UCSD-AML1 (cell line): Measurements from ENCODE around the gene PNPLA8.
A peak's percentile ranks its signal among the peaks of the same experiment; 100 is the strongest.
"Not testable (repeated sequence)": the region's sequence is repeated elsewhere in the genome, so short reads cannot be mapped to it uniquely, and the experiment has no call there.

Source experiments
- DNase-seq: peaks from one replicate; lab custom pipeline; 2025; ENCODE audit not compliant: unreplicated experiment; lab: John Stamatoyannopoulos, UW

PNPLA8 gene, protein sequence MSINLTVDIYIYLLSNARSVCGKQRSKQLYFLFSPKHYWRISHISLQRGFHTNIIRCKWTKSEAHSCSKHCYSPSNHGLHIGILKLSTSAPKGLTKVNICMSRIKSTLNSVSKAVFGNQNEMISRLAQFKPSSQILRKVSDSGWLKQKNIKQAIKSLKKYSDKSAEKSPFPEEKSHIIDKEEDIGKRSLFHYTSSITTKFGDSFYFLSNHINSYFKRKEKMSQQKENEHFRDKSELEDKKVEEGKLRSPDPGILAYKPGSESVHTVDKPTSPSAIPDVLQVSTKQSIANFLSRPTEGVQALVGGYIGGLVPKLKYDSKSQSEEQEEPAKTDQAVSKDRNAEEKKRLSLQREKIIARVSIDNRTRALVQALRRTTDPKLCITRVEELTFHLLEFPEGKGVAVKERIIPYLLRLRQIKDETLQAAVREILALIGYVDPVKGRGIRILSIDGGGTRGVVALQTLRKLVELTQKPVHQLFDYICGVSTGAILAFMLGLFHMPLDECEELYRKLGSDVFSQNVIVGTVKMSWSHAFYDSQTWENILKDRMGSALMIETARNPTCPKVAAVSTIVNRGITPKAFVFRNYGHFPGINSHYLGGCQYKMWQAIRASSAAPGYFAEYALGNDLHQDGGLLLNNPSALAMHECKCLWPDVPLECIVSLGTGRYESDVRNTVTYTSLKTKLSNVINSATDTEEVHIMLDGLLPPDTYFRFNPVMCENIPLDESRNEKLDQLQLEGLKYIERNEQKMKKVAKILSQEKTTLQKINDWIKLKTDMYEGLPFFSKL

DNA sequence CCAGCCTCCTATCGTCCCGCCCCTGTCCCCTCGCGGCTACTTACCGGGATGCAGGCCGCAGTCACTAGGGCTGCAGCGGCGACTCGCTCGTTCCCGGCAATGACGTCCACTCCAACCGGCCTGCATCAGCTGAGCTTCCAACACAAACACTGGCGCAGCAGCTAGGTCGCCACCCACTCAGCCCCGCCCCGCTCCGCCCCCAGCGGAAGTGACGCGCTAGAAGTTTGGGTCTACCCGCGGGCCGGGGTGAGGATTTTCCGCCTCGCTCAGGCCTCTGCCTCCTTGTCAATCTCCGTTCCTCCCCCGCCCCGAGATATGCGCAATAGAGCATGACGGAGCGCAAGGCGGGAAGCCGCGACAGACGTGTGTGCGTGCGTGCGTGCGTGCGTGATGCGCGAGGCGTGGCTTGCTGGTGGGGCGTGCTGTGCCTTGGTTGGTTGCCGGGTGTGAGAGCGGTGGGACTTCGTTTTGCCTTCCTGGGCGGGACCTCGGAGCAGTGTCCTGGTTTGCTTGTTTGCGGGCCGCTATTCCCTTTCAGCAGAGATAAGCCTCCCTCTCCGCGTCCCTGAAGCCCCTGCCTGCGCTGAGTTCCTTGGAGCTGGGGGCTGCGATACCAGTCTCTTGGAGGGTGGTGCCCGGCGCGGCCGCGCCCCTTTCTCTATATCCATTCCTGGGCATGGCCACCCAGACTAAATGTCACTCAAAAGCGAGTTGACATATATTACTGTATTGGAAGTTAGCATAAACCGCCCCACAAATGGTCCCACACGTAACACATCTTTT is at the start of gene PNPLA8:
PNPLA8 (minus strand) TSS at position 151 of the 783 bp plus-strand sequence. CDS start 10,644 bp downstream, outside the sequence.
- DNase-seq = peak; percentile 96

DNA sequence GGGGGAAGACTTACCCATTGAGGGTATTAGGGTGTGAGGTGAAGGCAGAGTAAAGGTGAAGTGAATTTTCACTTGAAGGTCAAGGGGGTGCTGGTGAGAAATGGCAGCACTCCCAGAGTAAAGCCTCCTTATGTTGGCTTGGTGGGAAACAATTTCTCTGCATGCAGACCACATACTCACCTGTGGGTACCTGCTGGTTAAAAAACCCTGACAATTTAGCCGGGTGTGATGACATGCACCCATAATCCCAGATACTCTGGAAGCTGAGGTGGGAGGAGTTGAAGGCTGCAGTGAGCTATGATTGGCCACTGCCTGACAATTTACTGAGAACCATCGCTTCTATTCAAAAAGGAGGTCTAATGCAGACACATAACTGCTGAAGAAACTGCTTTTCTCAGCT is 49.2 kb upstream of the PNPLA8 start:
- DNase-seq = no peak

DNA sequence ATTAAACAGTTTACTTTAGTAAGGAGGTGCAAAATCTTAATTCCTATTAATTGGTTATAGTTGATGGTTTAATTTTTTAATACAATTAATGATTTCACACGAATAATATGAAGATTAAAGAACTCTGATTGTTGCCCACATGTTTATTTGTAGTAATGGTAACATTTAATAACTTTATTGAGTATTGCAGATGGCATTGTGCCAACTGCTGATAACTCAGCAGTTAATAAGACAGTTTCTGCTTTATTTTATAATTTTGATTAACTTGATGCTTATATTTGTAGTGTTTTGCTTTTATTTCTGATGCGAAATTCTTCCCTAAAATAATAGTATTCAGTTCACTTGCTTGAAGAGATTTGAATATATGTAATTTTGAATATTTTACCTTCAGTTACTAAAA is 46.5 kb upstream of the PNPLA8 start:
- DNase-seq = no peak

DNA sequence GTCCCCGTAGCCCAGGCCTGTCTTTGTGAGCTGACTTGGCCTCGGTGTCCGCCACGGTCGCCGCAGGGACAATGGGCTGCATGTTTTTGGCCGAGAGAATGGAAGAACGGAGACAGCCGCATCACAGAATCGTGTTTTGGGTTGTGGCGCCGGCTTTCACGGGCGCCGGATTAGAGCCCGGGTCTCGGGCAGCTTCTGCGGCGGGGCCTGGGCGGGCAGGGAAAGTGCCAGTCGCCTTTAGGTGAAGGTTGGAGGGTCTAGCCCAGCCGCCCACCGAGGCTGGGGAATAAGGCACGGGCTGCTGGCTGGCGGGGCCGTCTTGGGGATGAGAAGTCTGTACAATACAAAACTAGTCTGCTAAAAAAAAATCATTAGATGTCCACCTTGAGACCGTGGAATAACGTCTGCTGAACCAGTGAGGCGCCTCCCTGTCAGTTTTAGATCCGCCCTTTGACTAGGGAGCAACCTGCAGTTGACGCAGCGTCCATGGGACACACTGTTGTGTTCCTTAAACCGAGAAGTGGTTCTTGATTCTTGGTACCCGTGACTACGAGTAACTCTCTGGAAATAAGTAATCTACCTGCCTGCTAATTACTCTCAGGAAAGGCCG is 44.3 kb upstream of the PNPLA8 start:
- peak; percentile 17 for DNase-seq

DNA sequence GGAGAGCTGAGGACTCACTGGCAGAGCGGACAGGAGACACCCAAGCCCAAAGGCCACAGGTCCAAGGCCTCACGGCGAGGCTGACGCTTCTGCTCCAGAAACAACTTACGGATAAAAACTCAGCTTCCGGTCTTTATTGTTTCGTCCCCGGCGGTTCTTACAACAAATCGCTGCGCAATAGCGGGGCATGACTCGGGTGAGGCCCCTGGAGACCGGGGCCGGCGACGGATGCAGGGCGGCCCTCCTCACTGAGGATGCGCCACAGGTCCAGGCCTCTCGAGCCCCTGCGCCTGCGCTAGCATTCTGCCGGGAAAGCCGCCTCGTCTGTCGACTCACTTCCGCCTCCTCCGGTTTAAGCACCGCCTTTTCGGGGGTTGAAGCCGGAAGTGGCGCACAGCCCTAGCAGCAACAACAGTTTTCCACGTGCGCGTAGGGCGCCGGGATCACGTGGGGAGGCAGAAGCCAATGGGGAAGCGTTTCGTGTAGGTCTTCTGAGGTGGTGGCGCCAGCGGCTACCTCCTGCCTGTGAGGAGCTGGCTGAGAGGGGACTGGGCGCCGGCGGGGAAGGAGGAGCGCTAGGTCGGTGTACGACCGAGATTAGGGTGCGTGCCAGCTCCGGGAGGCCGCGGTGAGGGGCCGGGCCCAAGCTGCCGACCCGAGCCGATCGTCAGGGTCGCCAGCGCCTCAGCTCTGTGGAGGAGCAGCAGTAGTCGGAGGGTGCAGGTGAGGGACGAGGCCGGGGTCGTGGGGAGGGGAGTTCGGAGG is 43.6 kb upstream of the PNPLA8 start, which contains the start of the genes DNAJB9 and THAP5:
DNAJB9 (plus strand) TSS at position 494 of the 765 bp plus-strand sequence. CDS start 1,853 bp downstream, outside the sequence.
THAP5 (minus strand) TSS at position 326 of the 765 bp plus-strand sequence; CDS start at position 189, 137 bp downstream.
- DNase-seq = peak; percentile 93

DNA sequence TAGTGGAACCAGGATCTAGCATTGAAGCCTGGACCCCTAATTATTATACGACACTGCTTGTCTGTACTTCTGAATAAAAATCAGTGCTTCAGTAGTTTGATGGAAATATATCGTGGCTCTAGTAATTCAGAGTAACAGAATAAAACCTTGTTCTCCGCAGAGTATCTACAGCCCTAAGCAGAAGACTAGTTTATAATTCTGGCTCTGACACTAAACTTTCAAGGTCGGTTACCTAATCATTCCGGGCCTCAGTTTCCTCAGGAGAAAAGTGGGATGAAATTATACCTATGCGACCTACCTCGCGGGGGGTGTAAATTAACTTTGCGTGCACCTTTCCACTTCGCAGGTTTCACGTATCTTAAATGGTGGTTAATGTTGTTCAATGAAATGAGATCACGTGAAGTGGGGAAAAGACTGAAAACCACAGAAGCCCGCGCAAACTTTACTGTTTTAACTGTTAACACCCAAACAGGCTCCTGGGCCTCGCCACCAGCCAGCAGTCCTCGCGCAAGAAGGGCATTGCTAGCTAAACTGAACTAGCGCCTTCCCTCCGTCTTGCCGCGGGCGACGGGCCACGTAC is 43.0 kb upstream of the PNPLA8 start:
- no peak for DNase-seq

DNA sequence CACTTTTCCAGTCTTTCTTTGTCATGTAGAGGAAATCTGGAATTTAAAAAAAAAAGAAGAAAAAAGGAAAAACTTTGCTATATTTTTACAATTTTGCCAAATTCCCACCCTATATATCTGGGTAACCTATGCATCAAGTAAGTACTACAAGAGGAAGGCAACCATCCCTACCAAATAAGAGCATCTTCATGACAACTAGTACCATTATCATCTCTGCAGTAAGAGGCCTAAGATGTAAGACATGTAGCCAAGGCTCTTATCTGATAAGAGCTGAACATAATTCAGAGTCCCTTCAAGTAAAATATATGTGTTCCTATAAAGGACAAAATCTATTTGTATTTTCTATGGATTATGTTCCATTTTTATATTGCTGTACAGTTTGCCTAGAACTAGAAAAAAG is 40.1 kb upstream of the PNPLA8 start:
- DNase-seq = no peak

DNA sequence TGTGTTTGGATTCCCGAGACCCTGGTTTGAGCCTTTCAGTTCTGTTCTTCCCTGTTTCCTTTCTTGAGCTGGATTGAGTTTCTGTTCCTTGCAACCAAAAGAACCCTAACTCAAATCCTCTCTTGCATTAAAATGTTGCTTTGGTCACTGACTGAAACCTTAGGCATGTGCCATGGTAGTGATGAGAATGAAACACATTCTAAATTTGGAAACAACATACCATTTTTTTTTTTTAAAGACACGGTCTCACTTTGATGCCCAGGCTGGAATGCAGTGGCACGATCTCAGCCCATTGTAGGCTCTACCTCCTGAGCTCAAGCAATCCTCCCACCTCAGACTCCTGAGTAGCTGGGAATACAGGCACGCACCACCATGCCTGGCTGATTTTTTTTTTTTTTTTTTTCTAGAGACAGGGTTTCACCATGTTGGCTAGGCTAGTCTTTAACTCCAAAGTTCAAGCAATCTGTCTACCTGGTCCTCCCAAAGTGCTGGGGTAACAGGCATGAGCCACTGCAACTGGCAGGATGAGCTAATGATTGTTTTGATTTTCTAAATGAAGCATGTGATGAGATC is 35.2 kb upstream of the PNPLA8 start:
- no peak for DNase-seq

DNA sequence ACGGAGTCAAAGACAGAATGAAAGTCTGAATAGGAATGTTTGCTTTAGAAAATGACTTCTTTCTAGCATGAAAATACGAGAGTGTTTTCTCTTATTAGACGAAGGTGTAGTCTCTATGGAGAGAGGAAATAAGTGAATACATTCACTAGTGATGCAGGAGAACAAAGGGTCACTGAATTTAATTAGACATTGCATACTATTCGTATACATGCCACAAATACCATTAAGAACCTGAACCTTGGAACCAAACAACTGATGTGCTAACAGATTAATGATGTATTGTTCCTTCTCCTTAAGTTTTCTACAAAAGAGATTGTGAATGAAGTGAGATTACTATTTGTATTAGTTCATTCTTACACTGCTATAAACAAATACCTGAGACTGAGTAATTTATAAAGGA is 33.3 kb upstream of the PNPLA8 start:
- DNase-seq = no peak

DNA sequence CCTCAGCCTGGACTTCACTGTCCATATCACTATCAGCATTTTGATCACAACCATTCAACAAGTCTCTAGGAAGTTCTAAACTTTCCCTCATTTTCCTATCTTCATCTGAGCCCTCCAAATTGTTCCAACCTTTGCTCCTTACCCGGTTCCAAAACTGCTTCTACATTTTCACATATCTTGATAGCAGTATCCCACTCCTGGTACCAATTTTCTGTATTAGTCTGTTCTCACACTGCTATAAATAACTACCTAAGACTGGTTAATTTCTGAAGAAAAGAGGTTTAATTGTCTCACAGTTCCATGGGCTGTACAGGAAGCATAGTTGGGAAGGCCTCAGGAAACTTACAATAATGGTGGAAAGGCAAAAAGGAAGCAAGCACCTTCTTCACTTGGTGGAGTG is 31.7 kb upstream of the PNPLA8 start:
- DNase-seq = no peak

DNA sequence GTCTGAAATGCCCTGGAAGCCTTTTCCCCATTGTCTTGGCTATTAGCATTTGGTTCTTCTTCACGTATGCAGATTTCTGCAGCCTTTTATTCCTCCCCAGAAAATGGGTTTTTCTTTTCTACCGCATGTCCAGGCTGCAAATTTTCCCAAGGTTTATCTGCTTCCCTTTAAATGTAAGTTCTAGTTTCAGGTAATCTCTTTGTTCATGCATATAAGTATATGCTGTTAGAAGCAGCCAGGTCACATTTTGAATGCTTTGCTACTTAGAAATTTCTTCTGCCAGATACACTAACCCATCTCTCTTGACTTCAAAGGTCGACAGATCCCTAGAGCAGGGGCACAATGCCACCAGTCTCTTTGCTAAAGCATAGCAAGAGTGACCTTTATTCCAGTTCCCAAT is 31.3 kb upstream of the PNPLA8 start:
- DNase-seq = no peak

DNA sequence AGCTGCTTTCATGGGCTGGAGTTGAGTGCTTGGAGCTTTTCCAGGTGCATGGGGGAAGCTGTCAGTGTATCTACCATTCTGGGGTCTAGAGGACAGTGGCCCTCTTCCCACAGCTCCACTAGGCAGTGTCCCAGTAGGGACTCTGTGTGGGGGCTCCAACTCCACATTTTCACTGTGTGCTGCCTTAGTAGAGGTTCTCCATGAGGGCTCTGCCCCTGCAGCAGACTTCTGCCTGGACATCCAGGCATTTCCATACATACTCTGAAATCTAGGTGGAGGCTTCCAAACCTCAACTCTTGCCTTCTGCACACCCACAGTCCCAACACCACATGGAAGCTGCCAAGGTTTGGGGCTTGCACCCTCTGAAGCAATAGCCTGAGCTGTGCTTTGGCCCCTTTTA is 30.7 kb upstream of the PNPLA8 start:
- DNase-seq = not testable (repeated sequence)

DNA sequence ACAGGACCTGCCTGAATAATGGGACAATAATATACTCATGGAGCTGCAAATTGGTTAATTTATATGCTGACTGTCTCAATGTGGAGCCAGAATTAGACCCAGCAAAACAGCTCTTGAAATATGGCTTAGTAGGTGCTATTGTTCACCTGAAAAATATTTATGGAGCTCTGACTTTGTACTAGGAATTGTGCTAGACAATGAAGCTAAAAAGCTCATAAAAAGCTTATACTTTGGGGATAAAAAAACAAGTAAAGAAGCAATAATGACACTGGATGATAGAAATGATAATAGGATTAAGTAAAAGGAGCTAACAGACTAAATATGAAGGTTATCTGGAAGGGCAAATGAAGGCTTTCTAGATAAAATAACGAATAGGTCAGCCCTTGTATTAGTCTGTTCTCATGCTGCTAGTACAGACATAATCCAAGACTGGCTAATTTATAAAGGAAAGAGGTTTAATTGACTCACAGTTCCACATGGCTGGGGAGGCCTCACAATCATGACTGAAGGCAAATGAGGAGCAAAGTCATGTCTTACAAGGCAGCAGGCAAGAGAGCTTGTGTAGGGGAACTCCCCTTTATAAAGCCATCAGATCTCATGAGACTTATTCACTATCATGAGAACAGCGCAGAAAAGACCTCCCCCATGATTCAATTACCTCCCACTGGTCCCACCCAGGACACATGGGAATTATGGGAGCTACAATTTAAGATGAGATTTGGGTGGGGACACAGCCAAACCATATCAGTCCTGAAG is 22.4 kb upstream of the PNPLA8 start:
- DNase-seq = not testable (repeated sequence)

DNA sequence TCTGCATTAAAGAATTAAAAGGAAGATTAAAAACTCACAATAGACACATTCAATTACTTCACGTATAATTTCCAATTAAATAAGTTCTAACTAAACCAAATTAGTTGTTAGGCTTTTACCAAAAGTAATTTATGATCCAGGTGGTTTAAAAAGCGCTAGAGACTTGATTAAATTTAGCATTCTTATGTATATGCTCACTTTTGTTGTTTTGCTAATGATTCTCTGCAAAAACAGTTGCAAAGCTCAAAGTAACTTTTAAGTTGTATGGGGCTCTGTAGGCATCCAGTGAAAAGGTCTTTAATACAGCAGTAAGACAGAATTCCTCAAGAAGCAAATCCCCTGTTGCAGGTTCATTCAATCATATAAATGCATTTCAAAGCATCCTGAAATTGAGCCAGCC is 15.5 kb upstream of the PNPLA8 start:
- no peak for DNase-seq

DNA sequence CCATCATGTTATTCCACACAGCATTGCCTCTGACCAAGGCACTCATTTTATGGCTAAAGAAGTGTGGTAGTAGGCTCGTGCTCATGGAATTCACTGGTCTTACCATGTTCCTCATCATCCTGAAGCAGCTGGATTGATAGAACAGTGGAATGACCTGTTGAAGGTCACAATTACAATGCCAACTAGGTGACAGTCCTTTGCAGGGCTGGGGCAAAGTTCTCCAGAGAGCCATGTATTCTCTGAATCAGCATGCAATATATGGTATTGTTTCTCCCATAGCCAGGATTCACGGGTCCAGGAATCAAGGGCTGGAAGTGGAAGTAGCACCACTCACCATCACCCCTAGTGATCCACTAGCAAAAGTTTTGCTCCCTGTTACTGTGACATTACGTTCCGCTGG is 12.8 kb upstream of the PNPLA8 start:
- not testable (repeated sequence) for DNase-seq

DNA sequence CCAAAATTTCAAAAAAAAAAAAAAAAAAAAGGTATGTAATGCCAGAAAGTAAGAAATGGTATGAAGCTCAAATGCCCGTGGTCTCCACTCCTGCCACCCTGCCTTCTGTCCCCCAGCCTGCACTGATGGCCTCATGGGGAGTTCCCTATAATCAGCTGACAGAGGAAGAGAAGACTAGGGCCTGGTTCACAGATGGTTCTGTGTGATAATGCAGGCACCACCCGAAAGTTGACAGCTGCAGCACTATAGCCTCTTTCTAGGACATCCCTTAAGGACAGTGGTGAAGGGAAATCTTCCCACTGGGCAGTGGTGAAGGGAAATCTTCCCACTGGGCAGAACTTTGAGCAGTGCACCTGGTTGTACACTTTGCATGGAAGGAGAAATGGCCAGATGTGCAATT is 12.3 kb upstream of the PNPLA8 start:
- DNase-seq = peak; percentile 6

DNA sequence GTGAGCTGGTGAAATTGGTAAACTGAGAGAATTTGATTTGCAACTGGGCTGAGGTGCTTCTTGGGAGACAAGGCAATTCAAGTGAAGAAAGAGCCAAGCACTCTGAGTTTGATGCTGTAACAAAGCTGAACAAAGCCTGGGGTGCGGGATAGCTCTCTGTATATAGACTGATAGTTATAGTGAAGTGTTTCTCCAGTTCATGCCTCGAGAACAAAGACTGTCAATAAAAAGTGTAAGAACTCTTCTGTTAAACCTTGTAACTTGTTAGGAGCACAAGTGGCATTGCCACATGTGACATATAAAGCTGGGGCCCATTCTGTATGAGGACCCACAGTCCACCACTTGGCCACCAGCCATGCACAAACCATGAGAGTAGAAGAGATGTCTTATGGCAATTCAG is 11.3 kb upstream of the PNPLA8 start:
- no peak for DNase-seq

DNA sequence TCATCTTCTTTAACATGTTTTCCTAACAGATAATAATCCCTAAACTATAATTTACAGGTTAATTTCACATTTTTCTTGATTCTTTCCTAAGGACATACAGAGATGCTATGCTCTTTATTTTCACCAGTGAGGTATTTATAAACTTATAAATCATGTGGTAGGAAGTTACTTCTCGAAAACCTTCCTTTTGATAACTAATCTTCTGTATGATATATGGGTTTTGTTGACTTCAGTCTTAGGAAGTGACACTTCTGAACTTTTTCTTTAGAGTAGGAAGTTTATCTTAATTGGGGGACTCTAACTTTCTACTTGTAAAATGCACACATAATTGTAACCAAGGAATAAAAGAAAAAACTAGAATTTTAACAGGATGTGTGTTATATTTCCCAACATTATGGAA is 9.8 kb upstream of the PNPLA8 start:
- DNase-seq = no peak

DNA sequence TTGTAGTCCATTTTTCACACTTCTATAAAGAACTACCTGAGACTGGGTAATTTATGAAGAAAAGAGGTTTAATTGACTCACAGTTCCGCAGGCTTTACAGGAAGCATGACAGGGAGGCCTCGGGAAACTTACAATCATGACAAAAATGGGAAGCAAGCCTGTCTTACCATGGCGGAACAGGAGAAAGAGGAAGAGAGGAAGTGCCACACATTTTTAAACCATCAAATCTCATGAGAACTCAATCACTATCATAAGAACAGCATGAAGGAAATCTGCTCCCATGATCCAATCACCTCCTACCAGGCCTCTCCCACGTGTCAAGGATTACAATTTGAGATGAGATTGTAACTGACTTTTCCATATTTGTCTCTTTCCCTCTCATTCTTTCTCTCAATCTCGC is 9.3 kb upstream of the PNPLA8 start:
- DNase-seq = no peak
